ENCODE results near the gene COL23A1. TPM values are rescaled to one million over a fixed set of nuclear protein-coding genes. Genes with fewer than 3 reads are reported as not detected.

The COL23A1 gene
- total and polyA plus RNA-seq, 2 of the 8 experiments (the other 6 are each of a cell fraction or from before 2014, with no cell fraction given) = 3.1 to 4.7 TPM

- Histone ChIP-seq H2BK15ac (ENCODE audit: low read length) (no peak overlapping the region), H3K14ac (ENCODE audit: insufficient read length) (no peak overlapping the region), H2AFZ (ENCODE audit: low read length) (no peak overlapping the region), H4K91ac (replicated peaks; ENCODE audit: insufficient read length, low read length) (no peak overlapping the region), H2AK5ac (ENCODE audit: low read depth, low read length) (peak overlapping the region; percentile 75; the same call in 1 of the 2 replicates), H3K79me1 (ENCODE audit: low read depth, low read length) (no peaks in the 10 kb centered on the region; the same call in 1 of the 2 replicates), H3K4me3 (ENCODE audit: extremely low read depth in 1 of 4, insufficient read depth in 2 of 4, low read depth in 3 of 4, low read length in 4 of 4) (no peak overlapping the region), H2BK5ac (ENCODE audit: low read depth, low read length) (no peak overlapping the region), H4K5ac (ENCODE audit: insufficient read length, low read depth, low read length) (no peak overlapping the region), H2BK120ac (replicated peaks; ENCODE audit: low read depth, low read length) (no peak overlapping the region), H3K9ac (replicated peaks in 1 of 4; ENCODE audit: extremely low read depth in 1 of 4, low read depth in 3 of 4, low read length in 3 of 4) (no peak overlapping the region), H3K56ac (replicated peaks; ENCODE audit: insufficient read length, low read depth, low read length) (no peak overlapping the region), H3K4ac (replicated peaks; ENCODE audit: insufficient read length, low read depth, low read length) (no peak overlapping the region), H2BK20ac (ENCODE audit: low read length) (no peak overlapping the region), H3K9me3 (ENCODE audit: insufficient read depth in 2 of 2, low read depth in 1 of 2, low read length in 1 of 2) (no peaks in the 10 kb centered on the region), H3K27ac (ENCODE audit: low read depth, low read length) (no peak overlapping the region), H3K36me3 (ENCODE audit: control insufficient read depth in 2 of 4, insufficient read depth in 4 of 4, low read length in 3 of 4) (no peaks in the 10 kb centered on the region), H4K20me1 (replicated peaks in 1 of 2; ENCODE audit: control insufficient read depth in 1 of 2, insufficient read depth in 2 of 2, low read length in 2 of 2) (no peaks in the 10 kb centered on the region), H3K4me2 (ENCODE audit: insufficient read depth in 1 of 2, low read depth in 2 of 2, low read length in 2 of 2) (no peak overlapping the region), H3K27me3 (replicated peaks in 1 of 4; ENCODE audit: control insufficient read depth in 3 of 4, extremely low read depth in 1 of 4, insufficient read depth in 3 of 4, low read length in 3 of 4) (no peaks in the 10 kb centered on the region), H3K18ac (ENCODE audit: extremely low read depth, low read length) (no peak overlapping the region), H3K23me2 (ENCODE audit: low read depth, low read length) (no peaks in the 10 kb centered on the region), H3K23ac (ENCODE audit: insufficient read length) (no peak overlapping the region), H3K4me1 (replicated peaks in 1 of 4; ENCODE audit: control insufficient read depth in 3 of 4, insufficient read depth in 4 of 4, low read length in 3 of 4) (peaks cover 0 to 3% (median 1%) of the 10 kb centered on the region in 4 experiments; a peak in 1 of 7 replicates), H4K8ac (ENCODE audit: extremely low read depth, insufficient read depth, low read length) (no peak overlapping the region), H3K79me2 (ENCODE audit: control insufficient read depth in 1 of 2, insufficient read depth in 2 of 2, low read length in 2 of 2) (no peaks in the 10 kb centered on the region), H2BK12ac (ENCODE audit: low read depth, low read length) (no peak overlapping the region)
- DNase-seq (ENCODE audit: low read depth in 1 of 2, low spot score in 2 of 2) = no peak
- TF ChIP-seq CTBP2 (IDR thresholded peaks at IDR 0.05; ENCODE audit: borderline replicate concordance, insufficient read depth, insufficient read length, low read length) = no peak
- TF ChIP-seq FOSL1 (IDR thresholded peaks at IDR 0.05; ENCODE audit: insufficient read depth, low read depth, low read length) = no peak
- WGBS, 2 experiments (ENCODE audit: extremely low coverage in 1 of 2, insufficient coverage in 1 of 2, insufficient read length in 1 of 2, insufficient replicate concordance in 2 of 2, low coverage in 1 of 2, low lambda C conversion rate in 2 of 2, missing lambda C conversion rate in 1 of 2) = 90% methylated on average over 18 of the region's 20 CpGs; no CpG with 5 or more reads in 1 of the 2 experiments
- FAIRE-seq = no peak
- ChIA-PET POLR2A (ENCODE audit: partially characterized antibody) (interaction anchor here (1.4 kb wide), 1 partner anchor 9 kb away, joined by 3 read pairs; no protein-coding TSS in a partner anchor), CTCF (ENCODE audit: partially characterized antibody) (interaction anchor here (0.6 to 1.9 kb wide), 5 partner anchors 11 to 252 kb away, joined by 3 to 8 read pairs (median 3); no protein-coding TSS in a partner anchor)
Measured at GRCh38 chr5:178535299-178536175, 54.7 kb downstream of the COL23A1 start.

All from H1 (cell line).